ENCODE data around the gene ERO1A.

The ERO1A gene

GRCh38 chr14:52609445-52610044, 85.8 kb downstream of the ERO1A start:
- H3K9me3 ChIP-seq (ENCODE audit: control insufficient read depth, insufficient read depth, low read length): no peaks in the 10 kb centered on the region
- WGBS (ENCODE audit: insufficient coverage, insufficient read length): no CpG with 5 or more reads among the region's 5 CpGs

GRCh38 chr14:52607061-52607460, 88.3 kb downstream of the ERO1A start:
- H3K36me3 ChIP-seq (ENCODE audit: control insufficient read depth, insufficient read depth, low read length): no peaks in the 10 kb centered on the region
- no peak for DNase-seq (ENCODE audit: low read depth, low spot score)
- no CpG with 5 or more reads among the region's 1 CpG for WGBS (ENCODE audit: insufficient coverage, insufficient read length)
- no peak overlapping the region for H3K4me3 ChIP-seq (ENCODE audit: low read length)
- no peaks in the 10 kb centered on the region for H3K4me1 ChIP-seq (ENCODE audit: control insufficient read depth, insufficient read depth, low read length)
- H3K27ac ChIP-seq (ENCODE audit: low read length): no peak overlapping the region
- H3K27me3 ChIP-seq (ENCODE audit: control insufficient read depth, insufficient read depth, low read length): no peaks in the 10 kb centered on the region
- no peaks in the 10 kb centered on the region for H3K9me3 ChIP-seq (ENCODE audit: control insufficient read depth, insufficient read depth, low read length)

More at GRCh38 chr14:52609445-52610044, 85.8 kb downstream of the ERO1A start:
- DNase-seq (ENCODE audit: low read depth, low spot score): no peak
- Histone ChIP-seq H3K27me3 (ENCODE audit: control insufficient read depth, insufficient read depth, low read length) (no peaks in the 10 kb centered on the region), H3K4me3 (ENCODE audit: low read length) (no peak overlapping the region), H3K27ac (ENCODE audit: low read length) (no peak overlapping the region), H3K36me3 (ENCODE audit: control insufficient read depth, insufficient read depth, low read length) (no peaks in the 10 kb centered on the region), H3K4me1 (ENCODE audit: control insufficient read depth, insufficient read depth, low read length) (no peaks in the 10 kb centered on the region)

GRCh38 chr14:52602131-52602530, 93.2 kb downstream of the ERO1A start:
- no peak overlapping the region for H3K27ac ChIP-seq (ENCODE audit: low read length)
- WGBS (ENCODE audit: insufficient coverage, insufficient read length): no CpG with 5 or more reads among the region's 1 CpG
- DNase-seq (ENCODE audit: low read depth, low spot score): no peak
- H3K27me3 ChIP-seq (ENCODE audit: control insufficient read depth, insufficient read depth, low read length): no peaks in the 10 kb centered on the region
- no peaks in the 10 kb centered on the region for H3K4me1 ChIP-seq (ENCODE audit: control insufficient read depth, insufficient read depth, low read length)
- H3K36me3 ChIP-seq (ENCODE audit: control insufficient read depth, insufficient read depth, low read length): no peaks in the 10 kb centered on the region
- H3K9me3 ChIP-seq (ENCODE audit: control insufficient read depth, insufficient read depth, low read length): no peaks in the 10 kb centered on the region
- H3K4me3 ChIP-seq (ENCODE audit: low read length): no peak overlapping the region

GRCh38 chr14:52599974-52600373, 95.4 kb downstream of the ERO1A start:
- DNase-seq (ENCODE audit: low read depth, low spot score): no peak
- H3K9me3 ChIP-seq (ENCODE audit: control insufficient read depth, insufficient read depth, low read length): no peaks in the 10 kb centered on the region
- H3K4me3 ChIP-seq (ENCODE audit: low read length): no peak overlapping the region
- WGBS (ENCODE audit: insufficient coverage, insufficient read length): no CpG with 5 or more reads among the region's 3 CpGs
- H3K36me3 ChIP-seq (ENCODE audit: control insufficient read depth, insufficient read depth, low read length): no peaks in the 10 kb centered on the region
- no peak overlapping the region for H3K27ac ChIP-seq (ENCODE audit: low read length)
- no peaks in the 10 kb centered on the region for H3K4me1 ChIP-seq (ENCODE audit: control insufficient read depth, insufficient read depth, low read length)
- no peaks in the 10 kb centered on the region for H3K27me3 ChIP-seq (ENCODE audit: control insufficient read depth, insufficient read depth, low read length)

GRCh38 chr14:52598568-52598967, 96.8 kb downstream of the ERO1A start:
- Histone ChIP-seq H3K27me3 (ENCODE audit: control insufficient read depth, insufficient read depth, low read length) (no peaks in the 10 kb centered on the region), H3K4me1 (ENCODE audit: control insufficient read depth, insufficient read depth, low read length) (no peaks in the 10 kb centered on the region), H3K36me3 (ENCODE audit: control insufficient read depth, insufficient read depth, low read length) (no peaks in the 10 kb centered on the region), H3K27ac (ENCODE audit: low read length) (no peak overlapping the region), H3K4me3 (ENCODE audit: low read length) (no peak overlapping the region), H3K9me3 (ENCODE audit: control insufficient read depth, insufficient read depth, low read length) (no peaks in the 10 kb centered on the region)
- WGBS (ENCODE audit: insufficient coverage, insufficient read length): no CpG with 5 or more reads among the region's 1 CpG
- no peak for DNase-seq (ENCODE audit: low read depth, low spot score)

GRCh38 chr14:52596861-52597260, 98.5 kb downstream of the ERO1A start:
- no peak for DNase-seq (ENCODE audit: low read depth, low spot score)
- no CpG with 5 or more reads among the region's 5 CpGs for WGBS (ENCODE audit: insufficient coverage, insufficient read length)
- Histone ChIP-seq H3K4me3 (ENCODE audit: low read length) (no peak overlapping the region), H3K36me3 (ENCODE audit: control insufficient read depth, insufficient read depth, low read length) (no peaks in the 10 kb centered on the region), H3K27ac (ENCODE audit: low read length) (no peak overlapping the region), H3K4me1 (ENCODE audit: control insufficient read depth, insufficient read depth, low read length) (no peaks in the 10 kb centered on the region), H3K9me3 (ENCODE audit: control insufficient read depth, insufficient read depth, low read length) (no peaks in the 10 kb centered on the region), H3K27me3 (ENCODE audit: control insufficient read depth, insufficient read depth, low read length) (no peaks in the 10 kb centered on the region)

- no CpG with 5 or more reads among the region's 10 CpGs for WGBS (ENCODE audit: insufficient coverage, insufficient read length)
- Histone ChIP-seq H3K27ac (ENCODE audit: low read length) (no peak overlapping the region), H3K4me3 (ENCODE audit: low read length) (no peak overlapping the region), H3K9me3 (ENCODE audit: control insufficient read depth, insufficient read depth, low read length) (no peaks in the 10 kb centered on the region), H3K4me1 (ENCODE audit: control insufficient read depth, insufficient read depth, low read length) (no peaks in the 10 kb centered on the region), H3K27me3 (ENCODE audit: control insufficient read depth, insufficient read depth, low read length) (no peaks in the 10 kb centered on the region), H3K36me3 (ENCODE audit: control insufficient read depth, insufficient read depth, low read length) (no peaks in the 10 kb centered on the region)
- DNase-seq (ENCODE audit: low read depth, low spot score): no peak
Observed at GRCh38 chr14:52596320-52596719, 99.0 kb downstream of the ERO1A start.

- no CpG with 5 or more reads among the region's 1 CpG for WGBS (ENCODE audit: insufficient coverage, insufficient read length)
- no peaks in the 10 kb centered on the region for H3K9me3 ChIP-seq (ENCODE audit: control insufficient read depth, insufficient read depth, low read length)
- no peaks in the 10 kb centered on the region for H3K27me3 ChIP-seq (ENCODE audit: control insufficient read depth, insufficient read depth, low read length)
- DNase-seq (ENCODE audit: low read depth, low spot score): no peak
- 0 out of 2 replicates have a peak, but pooled peaks cover 1% of the 10 kb centered on the region for H3K4me1 ChIP-seq (ENCODE audit: control insufficient read depth, insufficient read depth, low read length)
- no peaks in the 10 kb centered on the region for H3K36me3 ChIP-seq (ENCODE audit: control insufficient read depth, insufficient read depth, low read length)
- H3K4me3 ChIP-seq (ENCODE audit: low read length): no peak overlapping the region
- H3K27ac ChIP-seq (ENCODE audit: low read length): no peak overlapping the region
Observed at GRCh38 chr14:52590318-52590717, 105.0 kb downstream of the ERO1A start.

All from iPS DF 6.9 (cell line).